RWPE2 (cell line): ENCODE data around the gene SNX9.
A peak's percentile ranks its signal among the peaks of the same experiment; 100 is the strongest.

Experiments used
- ATAC-seq: fragments of 200-7000 bp; cut with Tn5 transposase; 3 replicates; pipeline ENCODE4 v1.9.1; 2021; ENCODE audit warnings: low read depth
- DNase-seq: peaks from one replicate; pipeline ENCODE4 v3.0.0-alpha.2; 2020; ENCODE audit warnings: low spot score
- H3K27ac ChIP-seq: fragments of 450-650 bp; 2 replicates; pipeline ENCODE4 v1.5.1; 2017; ENCODE audit warnings: mild to moderate bottlenecking; ENCODE audit not compliant: poor library complexity, severe bottlenecking
- H3K27me3 ChIP-seq: fragments of 250-450 bp; sonication (Bioruptor Pico); 2 replicates; pipeline ENCODE4 v1.5.1; 2021; ENCODE audit warnings: mild to moderate bottlenecking, moderate library complexity; ENCODE audit not compliant: insufficient read depth, poor library complexity, severe bottlenecking
- H3K36me3 ChIP-seq: fragments of 250-450 bp; sonication (Bioruptor Pico); 2 replicates; pipeline ENCODE4 v1.5.1; 2020; ENCODE audit warnings: low read depth, mild to moderate bottlenecking, moderate library complexity
- H3K4me1 ChIP-seq: fragments of 250-450 bp; sonication (Bioruptor Pico); 2 replicates; pipeline ENCODE4 v1.5.1; 2021; ENCODE audit warnings: mild to moderate bottlenecking, moderate library complexity; ENCODE audit not compliant: insufficient read depth, poor library complexity, severe bottlenecking
- H3K4me3 ChIP-seq: fragments of 250-450 bp; sonication (Bioruptor Pico); 2 replicates; pipeline ENCODE4 v1.5.1; 2021; ENCODE audit warnings: mild to moderate bottlenecking, moderate library complexity; ENCODE audit not compliant: severe bottlenecking
- H3K9me3 ChIP-seq: fragments of 250-450 bp; sonication (Bioruptor Pico); 2 replicates; pipeline ENCODE4 v1.5.1; 2021; ENCODE audit warnings: mild to moderate bottlenecking, moderate library complexity; ENCODE audit not compliant: severe bottlenecking
- TF ChIP-seq, protein P1 (sequence below): fragments of 450-650 bp; IDR thresholded peaks from one replicate; pipeline ENCODE4 v1.5.1; 2017; ENCODE audit warnings: mild to moderate bottlenecking, moderate library complexity; ENCODE audit not compliant: poor library complexity, severe bottlenecking

SNX9 gene

DNA sequence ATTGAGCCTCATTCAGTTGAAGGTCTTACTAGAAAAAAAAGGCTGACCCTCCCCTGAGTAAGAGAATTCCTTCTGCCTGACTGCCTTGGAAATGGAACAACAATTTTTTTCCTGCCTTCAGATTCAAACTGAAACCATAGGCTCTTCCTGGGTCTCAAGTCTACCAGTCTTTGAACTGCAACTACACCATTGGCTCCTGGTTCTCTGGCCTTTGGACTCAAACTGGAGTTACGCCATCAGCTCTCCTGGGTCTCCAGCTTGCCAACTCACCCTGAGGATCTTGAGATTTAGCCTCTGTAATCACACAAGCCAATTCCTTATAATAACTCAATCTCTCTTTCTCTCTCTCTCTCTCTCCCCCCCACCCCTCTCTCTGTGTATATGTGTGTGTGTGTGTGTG is 36.0 kb upstream of the SNX9 start:
- Histone ChIP-seq H3K36me3 (no peaks in the 10 kb centered on the region), H3K4me3 (no peak overlapping the region), H3K27ac (no peak overlapping the region), H3K4me1 (no peaks in the 10 kb centered on the region), H3K9me3 (no peaks in the 10 kb centered on the region), H3K27me3 (no peaks in the 10 kb centered on the region)
- TF ChIP-seq, protein P1, sequence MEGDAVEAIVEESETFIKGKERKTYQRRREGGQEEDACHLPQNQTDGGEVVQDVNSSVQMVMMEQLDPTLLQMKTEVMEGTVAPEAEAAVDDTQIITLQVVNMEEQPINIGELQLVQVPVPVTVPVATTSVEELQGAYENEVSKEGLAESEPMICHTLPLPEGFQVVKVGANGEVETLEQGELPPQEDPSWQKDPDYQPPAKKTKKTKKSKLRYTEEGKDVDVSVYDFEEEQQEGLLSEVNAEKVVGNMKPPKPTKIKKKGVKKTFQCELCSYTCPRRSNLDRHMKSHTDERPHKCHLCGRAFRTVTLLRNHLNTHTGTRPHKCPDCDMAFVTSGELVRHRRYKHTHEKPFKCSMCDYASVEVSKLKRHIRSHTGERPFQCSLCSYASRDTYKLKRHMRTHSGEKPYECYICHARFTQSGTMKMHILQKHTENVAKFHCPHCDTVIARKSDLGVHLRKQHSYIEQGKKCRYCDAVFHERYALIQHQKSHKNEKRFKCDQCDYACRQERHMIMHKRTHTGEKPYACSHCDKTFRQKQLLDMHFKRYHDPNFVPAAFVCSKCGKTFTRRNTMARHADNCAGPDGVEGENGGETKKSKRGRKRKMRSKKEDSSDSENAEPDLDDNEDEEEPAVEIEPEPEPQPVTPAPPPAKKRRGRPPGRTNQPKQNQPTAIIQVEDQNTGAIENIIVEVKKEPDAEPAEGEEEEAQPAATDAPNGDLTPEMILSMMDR, result no peak
- no peak for DNase-seq
- ATAC-seq, result no peak

DNA sequence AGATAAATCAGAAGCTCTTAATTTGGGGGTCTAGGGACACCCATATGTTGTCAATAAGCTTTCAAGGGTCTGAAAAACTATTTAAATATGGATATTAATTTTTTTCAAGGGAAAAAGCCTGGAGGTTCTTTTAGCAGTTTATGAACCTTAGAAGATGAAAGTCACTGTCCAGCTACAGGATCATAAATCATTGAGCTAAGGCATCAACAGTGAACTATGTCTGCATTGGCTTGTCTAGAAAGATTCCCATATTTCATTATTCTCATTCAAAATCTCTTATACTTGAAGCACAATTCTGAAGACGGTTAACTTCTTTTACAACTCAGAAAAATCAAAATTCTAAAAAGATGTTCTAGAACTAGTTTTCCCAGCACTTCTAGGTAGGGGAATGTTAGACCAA is 34.9 kb upstream of the SNX9 start:
- no peak for ATAC-seq
- Histone ChIP-seq H3K9me3 (no peaks in the 10 kb centered on the region), H3K36me3 (no peaks in the 10 kb centered on the region), H3K27ac (no peak overlapping the region), H3K4me1 (no peaks in the 10 kb centered on the region), H3K4me3 (no peak overlapping the region), H3K27me3 (no peaks in the 10 kb centered on the region)
- TF ChIP-seq, protein P1, result no peak
- no peak for DNase-seq

DNA sequence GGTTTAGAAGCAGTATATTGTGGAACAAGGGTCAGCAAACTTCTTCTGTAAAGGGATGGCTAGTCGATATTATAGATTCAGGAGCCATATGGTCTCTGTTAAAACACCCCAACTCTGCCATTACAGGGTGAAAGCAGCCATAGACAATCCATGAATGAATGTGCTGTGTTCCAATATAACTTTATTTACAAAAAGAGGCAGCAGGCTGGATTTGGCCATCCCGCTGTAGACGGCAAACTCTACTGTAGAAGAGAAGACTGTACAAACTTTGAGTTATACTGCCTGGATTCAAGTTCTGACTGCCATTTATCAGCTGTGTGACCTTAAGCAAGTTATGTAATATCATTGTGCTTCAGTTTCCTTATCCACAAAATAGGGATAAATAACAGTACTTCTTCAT is 33.7 kb upstream of the SNX9 start:
- TF ChIP-seq, protein P1, result no peak
- H3K27ac ChIP-seq, result no peak overlapping the region
- H3K4me1 ChIP-seq, result no peaks in the 10 kb centered on the region
- H3K9me3 ChIP-seq, result no peaks in the 10 kb centered on the region
- ATAC-seq (no peak), DNase-seq (no peak)
- no peak overlapping the region for H3K4me3 ChIP-seq
- no peaks in the 10 kb centered on the region for H3K36me3 ChIP-seq
- H3K27me3 ChIP-seq, result no peaks in the 10 kb centered on the region

DNA sequence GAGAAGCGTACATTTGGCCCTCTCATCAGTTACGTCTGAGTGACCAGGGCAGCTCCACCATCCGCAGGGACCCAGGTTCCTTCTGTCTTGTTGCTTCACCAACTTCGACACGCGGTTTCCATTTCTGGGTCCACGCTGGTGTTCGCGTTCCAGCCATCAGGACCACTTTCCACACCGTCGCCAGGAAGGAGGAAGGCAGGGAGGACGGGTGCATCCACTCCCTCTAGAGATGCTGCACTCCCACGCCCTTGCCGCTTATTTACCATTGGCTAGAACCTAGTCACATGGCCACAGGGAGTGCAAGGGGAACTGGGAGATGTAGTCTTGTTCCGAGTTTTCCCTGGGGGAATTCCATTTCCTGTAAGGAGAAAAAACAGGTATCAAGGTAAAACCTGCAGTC is 33.2 kb upstream of the SNX9 start:
- Histone ChIP-seq H3K36me3 (no peaks in the 10 kb centered on the region), H3K4me3 (no peak overlapping the region), H3K9me3 (no peaks in the 10 kb centered on the region), H3K4me1 (no peaks in the 10 kb centered on the region), H3K27me3 (no peaks in the 10 kb centered on the region), H3K27ac (no peak overlapping the region)
- DNase-seq (no peak), ATAC-seq (peak; percentile 27; the same call in 1 of the 3 replicates)
- TF ChIP-seq, protein P1, result no peak

DNA sequence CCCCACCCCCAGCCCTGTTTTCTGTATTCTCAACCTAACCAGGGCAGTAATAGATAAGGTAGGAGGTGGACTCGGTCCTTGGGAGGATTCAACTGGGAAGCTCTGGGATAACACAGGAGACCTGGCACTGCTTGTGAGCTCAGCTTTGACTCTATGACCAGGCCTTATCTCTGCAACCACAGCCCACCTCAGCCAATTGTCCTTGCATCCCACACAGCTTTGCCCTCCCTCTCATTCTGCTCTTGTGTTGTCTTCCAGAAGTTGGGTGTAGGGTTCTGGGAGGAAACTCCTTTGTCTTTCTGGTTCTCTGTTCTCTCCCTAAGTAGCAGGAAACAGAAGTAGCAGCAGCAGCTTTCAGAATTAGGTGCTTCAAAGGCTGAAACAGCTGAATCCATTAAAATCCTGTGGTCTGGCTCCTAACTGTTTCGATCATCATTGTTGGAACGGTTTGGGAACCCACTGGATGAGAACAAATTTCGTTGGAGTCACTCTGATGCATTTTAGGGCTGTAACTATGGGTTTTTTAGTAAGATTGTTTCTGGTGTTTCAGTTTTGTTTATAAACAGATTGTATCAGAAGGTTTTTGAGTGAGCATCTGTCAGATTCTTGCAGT is 32.4 kb upstream of the SNX9 start:
- Histone ChIP-seq H3K4me1 (peaks cover under 1% of the 10 kb centered on the region), H3K9me3 (no peaks in the 10 kb centered on the region), H3K27ac (no peak overlapping the region), H3K27me3 (no peaks in the 10 kb centered on the region), H3K36me3 (no peaks in the 10 kb centered on the region), H3K4me3 (no peak overlapping the region)
- TF ChIP-seq, protein P1, result no peak
- ATAC-seq (no peak), DNase-seq (no peak)
